GM18526 (cell line): ENCODE results near the gene ZNF423.

Source experiments
- POLR2A ChIP-seq: IDR thresholded peaks from 3 replicates; pipeline ENCODE4 v1.6.1; 2011; ENCODE audit not compliant: insufficient read length; ENCODE audit errors: extremely low read depth

Gene ZNF423

GRCh38 chr16:49760815-49761214 lies 95.1 kb downstream of the ZNF423 start:
- TF ChIP-seq POLR2A, result no peak

GRCh38 chr16:49757559-49758069 lies 98.3 kb downstream of the ZNF423 start:
- no peak for TF ChIP-seq POLR2A

GRCh38 chr16:49756775-49757558 lies 98.9 kb downstream of the ZNF423 start:
- no peak for TF ChIP-seq POLR2A

- TF ChIP-seq POLR2A, result no peak
These were observed 100.0 kb downstream of the ZNF423 start for GRCh38 chr16:49755716-49756505.

DNA sequence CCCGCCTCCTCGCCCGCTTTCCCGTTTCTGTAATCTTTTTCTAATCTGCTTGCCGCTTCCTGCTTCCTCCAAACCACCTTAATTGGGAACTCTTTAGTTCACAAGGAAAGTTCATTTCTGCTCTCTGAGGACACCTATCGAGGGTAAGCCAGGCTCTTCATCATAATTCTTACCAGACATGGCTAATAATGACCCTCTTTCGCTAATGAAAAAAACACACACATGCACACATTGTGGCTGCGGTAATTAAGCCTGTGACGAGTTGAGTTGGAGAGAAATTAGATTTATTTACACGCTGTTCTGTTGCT lies 100.6 kb downstream of the ZNF423 start:
- no peak for TF ChIP-seq POLR2A

GRCh38 chr16:49754495-49755312 lies 101.2 kb downstream of the ZNF423 start:
- TF ChIP-seq POLR2A, result no peak

DNA sequence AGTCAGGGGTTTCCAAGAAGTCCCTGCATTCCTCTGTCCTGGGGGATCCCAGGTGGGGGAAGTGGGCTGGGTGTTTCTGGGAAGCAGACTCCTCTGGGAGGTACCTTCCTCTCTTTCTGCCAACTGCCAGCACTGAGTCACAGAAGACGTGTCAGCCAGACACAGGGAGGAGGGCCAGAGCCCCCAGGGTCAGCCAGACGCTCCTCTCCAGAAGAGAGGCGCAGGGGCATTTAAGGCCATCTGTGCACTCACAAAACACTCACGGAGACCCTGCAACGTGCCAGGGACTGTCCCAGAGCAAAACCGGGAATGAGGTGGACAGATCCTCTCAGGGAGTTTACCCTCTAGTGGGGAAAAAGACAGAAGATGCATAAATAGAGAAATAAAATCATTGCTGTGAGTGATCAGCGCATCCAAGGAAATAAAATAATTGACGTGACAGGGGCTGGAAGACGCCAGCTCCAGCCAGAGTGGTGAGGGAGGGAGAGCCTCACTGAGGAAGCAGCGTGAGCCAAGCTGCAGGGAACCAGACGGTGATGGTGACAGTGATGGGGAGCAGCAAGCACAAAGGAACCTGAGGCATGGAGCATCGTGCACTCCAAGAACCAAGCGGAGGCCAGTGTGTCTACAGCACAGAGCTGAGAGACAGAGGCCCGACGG lies 105.4 kb downstream of the ZNF423 start:
- TF ChIP-seq POLR2A, result no peak

GRCh38 chr16:49749816-49750215 lies 106.1 kb downstream of the ZNF423 start:
- no peak for TF ChIP-seq POLR2A

- TF ChIP-seq POLR2A, result no peak
These were observed 107.6 kb downstream of the ZNF423 start for GRCh38 chr16:49748322-49748721.

DNA sequence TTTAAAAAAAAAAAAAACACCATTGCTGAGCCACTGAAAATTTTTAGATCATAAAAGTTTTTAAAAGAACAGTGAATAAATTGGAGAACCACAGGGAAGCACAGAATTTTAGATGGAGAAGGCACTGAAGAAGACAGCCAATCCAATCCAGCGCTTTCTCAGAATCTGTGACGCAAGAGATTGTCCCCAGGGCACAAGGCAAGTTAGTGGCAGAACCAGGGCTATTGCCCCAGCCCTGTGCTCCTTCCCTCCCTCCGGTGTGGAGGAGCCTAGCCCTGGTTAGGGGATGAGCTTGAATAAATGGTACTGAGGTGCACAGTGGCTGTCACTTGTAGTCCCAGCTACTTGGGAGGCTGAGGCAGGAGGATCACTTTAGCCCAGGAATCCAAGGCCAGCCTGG lies 108.3 kb downstream of the ZNF423 start:
- TF ChIP-seq POLR2A, result no peak

GRCh38 chr16:49746545-49746944 lies 109.4 kb downstream of the ZNF423 start:
- no peak for TF ChIP-seq POLR2A

GRCh38 chr16:49745311-49745747 lies 110.6 kb downstream of the ZNF423 start:
- no peak for TF ChIP-seq POLR2A

DNA sequence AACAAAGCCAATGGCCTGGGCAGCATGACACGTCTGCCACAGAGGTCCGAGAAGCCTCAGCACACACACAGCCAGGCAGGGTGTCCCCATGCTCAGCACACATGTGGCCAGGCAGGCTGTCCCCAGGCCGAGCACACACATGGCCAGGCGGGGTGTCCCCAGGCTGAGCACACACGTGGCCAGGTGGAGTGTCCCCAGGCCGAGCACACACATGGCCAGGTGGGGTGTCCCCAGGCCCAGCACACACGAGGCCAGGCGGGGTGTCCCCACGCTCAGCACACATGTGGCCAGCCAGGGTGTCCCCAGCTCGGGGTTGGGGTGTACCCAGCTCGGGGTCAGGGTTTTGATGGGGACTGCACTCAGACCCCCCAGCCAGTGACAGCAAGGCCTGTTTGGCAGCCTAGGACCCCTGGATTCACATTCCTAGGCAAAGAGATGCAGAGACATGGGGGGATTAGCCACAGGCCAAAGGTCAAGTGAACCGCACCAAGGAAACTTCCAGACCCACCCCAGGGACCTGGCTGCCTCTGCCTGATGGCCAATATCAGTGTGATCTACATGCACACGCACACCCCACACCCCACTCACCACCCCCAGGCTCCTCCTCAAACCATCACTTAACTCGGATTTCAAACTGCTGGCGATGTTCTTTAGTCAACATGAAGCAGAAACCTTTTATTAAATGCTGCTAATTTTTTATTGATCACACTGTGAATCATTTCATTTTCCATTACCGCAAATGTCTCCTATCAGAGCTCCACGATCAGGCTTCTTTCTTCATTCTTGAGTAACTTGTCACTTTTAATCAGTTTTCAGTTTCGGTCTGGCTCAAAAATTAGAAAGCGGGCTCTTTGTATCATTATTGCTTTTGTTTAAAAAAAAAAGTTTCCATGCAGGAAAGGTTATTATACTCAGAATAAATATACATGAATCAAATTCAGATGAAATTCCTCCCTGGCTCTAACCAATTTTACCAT lies 111.4 kb downstream of the ZNF423 start:
- TF ChIP-seq POLR2A, result no peak

DNA sequence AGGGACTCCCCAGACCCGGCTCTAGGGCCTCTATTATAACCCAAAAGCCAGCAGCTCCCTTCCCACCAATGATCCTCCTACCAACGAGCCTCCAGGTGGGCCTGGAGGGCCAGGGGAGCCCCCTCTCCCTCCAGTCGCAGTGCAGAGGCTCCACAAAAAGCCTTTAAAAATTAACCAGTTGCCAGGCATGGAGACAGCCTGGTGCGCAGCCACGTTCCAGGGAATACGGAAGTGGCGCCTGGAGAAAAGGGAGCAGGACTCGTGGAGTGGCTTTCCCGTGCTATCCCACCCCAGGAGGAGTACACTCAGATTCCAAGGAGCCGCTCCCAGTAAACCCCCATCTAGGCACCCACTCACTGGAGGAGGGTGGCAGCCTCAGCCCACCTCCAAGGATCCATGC lies 112.3 kb downstream of the ZNF423 start:
- TF ChIP-seq POLR2A, result no peak
